Measurements from ENCODE around the gene GCLM. TPM values are rescaled to one million over a fixed set of nuclear protein-coding genes. Genes with fewer than 3 reads are reported as not detected.

Gene GCLM
- total and polyA plus RNA-seq, 9 of the 15 experiments (the other 6 are each of a cell fraction or from before 2014, with no cell fraction given): 9.3 to 71.6 (median 24.5) TPM

- intact Hi-C loops (cut with micrococcal nuclease): no loop called here
- in situ Hi-C loops (cut with MboI): no loop called here
- under 1% methylated on average over 51 of the region's 94 CpGs for WGBS (ENCODE audit: insufficient coverage, low coverage, missing lambda C conversion rate)
- no peaks in the 10 kb centered on the region for H3K9me1 ChIP-seq (ENCODE audit: control insufficient read depth, insufficient read depth, low read length)
- BruUV-seq (replicated peaks): TSS peak; percentile 68
- H3K27me3 ChIP-seq (ENCODE audit: control insufficient read depth in 2 of 2, insufficient read depth in 2 of 2, low read length in 2 of 2): no peaks in the 10 kb centered on the region
- no peaks in the 10 kb centered on the region for H4K20me1 ChIP-seq (replicated peaks; ENCODE audit: control insufficient read depth, insufficient read depth, low read length)
- DNase-seq (ENCODE audit: extremely low read depth in 1 of 4, low spot score in 3 of 4) (peak; percentile 80 to 90 (median 82)), FAIRE-seq (no peak), ATAC-seq (peak; percentile 84)
- ChIA-PET CTCF (ENCODE audit: low intra/inter-chr PET ratio) (interaction anchor here (0.6 to 0.7 kb wide), 2 partner anchors 356 to 573 kb away, joined by 3 read pairs; no protein-coding TSS in a partner anchor), POLR2A (interaction anchor here (0.6 to 1.3 kb wide), 9 partner anchors 18 to 501 kb away, joined by 3 to 5 read pairs (median 3); partner anchors contain the start of gene DR1)
- H3K9ac ChIP-seq (ENCODE audit: insufficient read depth in 1 of 2, low read depth in 2 of 2, low read length in 2 of 2): peak overlapping the region; percentile 81 to 98
- peak overlapping the region; percentile 91 for H3K4me2 ChIP-seq (ENCODE audit: insufficient read depth, low read length)
- H3K4me1 ChIP-seq (replicated peaks in 1 of 2; ENCODE audit: control insufficient read depth in 2 of 2, insufficient read depth in 2 of 2, low read length in 2 of 2): peaks cover 17 to 21% of the 10 kb centered on the region in 2 experiments; a peak in 4 of 5 replicates
- peak overlapping the region; percentile 100 for H2AFZ ChIP-seq (ENCODE audit: low read depth, low read length)
- H3K27ac ChIP-seq (ENCODE audit: extremely low read depth, low read depth, low read length): peak overlapping the region; percentile 87
- H3K4me3 ChIP-seq: peak overlapping the region; percentile 87
- no peaks in the 10 kb centered on the region for H3K36me3 ChIP-seq (ENCODE audit: control insufficient read depth, insufficient read depth, low read length)
- no peaks in the 10 kb centered on the region for H3K9me3 ChIP-seq (replicated peaks; ENCODE audit: control insufficient read depth, insufficient read depth, low read depth, low read length)
- H3K79me2 ChIP-seq (ENCODE audit: control insufficient read depth, insufficient read depth, low read length): no peaks in the 10 kb centered on the region
- TF ChIP-seq ERF (CRISPR knock-in tag; IDR thresholded peaks at IDR 0.05): no peak
- no peak for TF ChIP-seq RCOR1 (IDR thresholded peaks at IDR 0.05; ENCODE audit: borderline replicate concordance in 1 of 2, low read depth in 2 of 2, low read length in 2 of 2)
- no peak; the same call in 1 of the 2 replicates for TF ChIP-seq GABPA (tag; conservative IDR thresholded peaks at IDR 0.05; ENCODE audit: low read depth)
- TF ChIP-seq, protein P1, sequence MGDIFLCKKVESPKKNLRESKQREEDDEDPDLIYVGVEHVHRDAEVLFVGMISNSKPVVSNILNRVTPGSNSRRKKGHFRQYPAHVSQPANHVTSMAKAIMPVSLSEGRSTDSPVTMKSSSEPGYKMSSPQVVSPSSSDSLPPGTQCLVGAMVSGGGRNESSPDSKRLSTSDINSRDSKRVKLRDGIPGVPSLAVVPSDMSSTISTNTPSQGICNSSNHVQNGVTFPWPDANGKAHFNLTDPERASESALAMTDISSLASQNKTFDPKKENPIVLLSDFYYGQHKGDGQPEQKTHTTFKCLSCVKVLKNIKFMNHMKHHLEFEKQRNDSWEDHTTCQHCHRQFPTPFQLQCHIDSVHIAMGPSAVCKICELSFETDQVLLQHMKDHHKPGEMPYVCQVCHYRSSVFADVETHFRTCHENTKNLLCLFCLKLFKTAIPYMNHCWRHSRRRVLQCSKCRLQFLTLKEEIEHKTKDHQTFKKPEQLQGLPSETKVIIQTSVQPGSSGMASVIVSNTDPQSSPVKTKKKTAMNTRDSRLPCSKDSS (IDR thresholded peaks at IDR 0.05; ENCODE audit: low read depth, partially characterized antibody): no peak
- TF ChIP-seq, protein P2, sequence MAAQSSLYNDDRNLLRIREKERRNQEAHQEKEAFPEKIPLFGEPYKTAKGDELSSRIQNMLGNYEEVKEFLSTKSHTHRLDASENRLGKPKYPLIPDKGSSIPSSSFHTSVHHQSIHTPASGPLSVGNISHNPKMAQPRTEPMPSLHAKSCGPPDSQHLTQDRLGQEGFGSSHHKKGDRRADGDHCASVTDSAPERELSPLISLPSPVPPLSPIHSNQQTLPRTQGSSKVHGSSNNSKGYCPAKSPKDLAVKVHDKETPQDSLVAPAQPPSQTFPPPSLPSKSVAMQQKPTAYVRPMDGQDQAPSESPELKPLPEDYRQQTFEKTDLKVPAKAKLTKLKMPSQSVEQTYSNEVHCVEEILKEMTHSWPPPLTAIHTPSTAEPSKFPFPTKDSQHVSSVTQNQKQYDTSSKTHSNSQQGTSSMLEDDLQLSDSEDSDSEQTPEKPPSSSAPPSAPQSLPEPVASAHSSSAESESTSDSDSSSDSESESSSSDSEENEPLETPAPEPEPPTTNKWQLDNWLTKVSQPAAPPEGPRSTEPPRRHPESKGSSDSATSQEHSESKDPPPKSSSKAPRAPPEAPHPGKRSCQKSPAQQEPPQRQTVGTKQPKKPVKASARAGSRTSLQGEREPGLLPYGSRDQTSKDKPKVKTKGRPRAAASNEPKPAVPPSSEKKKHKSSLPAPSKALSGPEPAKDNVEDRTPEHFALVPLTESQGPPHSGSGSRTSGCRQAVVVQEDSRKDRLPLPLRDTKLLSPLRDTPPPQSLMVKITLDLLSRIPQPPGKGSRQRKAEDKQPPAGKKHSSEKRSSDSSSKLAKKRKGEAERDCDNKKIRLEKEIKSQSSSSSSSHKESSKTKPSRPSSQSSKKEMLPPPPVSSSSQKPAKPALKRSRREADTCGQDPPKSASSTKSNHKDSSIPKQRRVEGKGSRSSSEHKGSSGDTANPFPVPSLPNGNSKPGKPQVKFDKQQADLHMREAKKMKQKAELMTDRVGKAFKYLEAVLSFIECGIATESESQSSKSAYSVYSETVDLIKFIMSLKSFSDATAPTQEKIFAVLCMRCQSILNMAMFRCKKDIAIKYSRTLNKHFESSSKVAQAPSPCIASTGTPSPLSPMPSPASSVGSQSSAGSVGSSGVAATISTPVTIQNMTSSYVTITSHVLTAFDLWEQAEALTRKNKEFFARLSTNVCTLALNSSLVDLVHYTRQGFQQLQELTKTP (IDR thresholded peaks at IDR 0.05; ENCODE audit: low read depth in 1 of 2, partially characterized antibody in 2 of 2): no peak
- TF ChIP-seq LARP7 (IDR thresholded peaks at IDR 0.05): no peak
- no peak for TF ChIP-seq SRF (CRISPR knock-in tag; IDR thresholded peaks at IDR 0.05)
- TF ChIP-seq SRSF3 (IDR thresholded peaks at IDR 0.05; ENCODE audit: insufficient read depth, low read length): no peak
- TF ChIP-seq NR3C1 (CRISPR knock-in tag; IDR thresholded peaks at IDR 0.05): no peak
- TF ChIP-seq SAFB2 (IDR thresholded peaks at IDR 0.05; ENCODE audit: borderline replicate concordance, low read depth, low read length, severe bottlenecking): no peak
- TF ChIP-seq SREBF2 (CRISPR knock-in tag; IDR thresholded peaks at IDR 0.05): no peak
- TF ChIP-seq ZNF668 (CRISPR knock-in tag; IDR thresholded peaks at IDR 0.05): no peak
- no peak for TF ChIP-seq KHSRP (IDR thresholded peaks at IDR 0.05)
- no peak for TF ChIP-seq ZNF354B (CRISPR knock-in tag; IDR thresholded peaks at IDR 0.05)
- TF ChIP-seq, protein P3, sequence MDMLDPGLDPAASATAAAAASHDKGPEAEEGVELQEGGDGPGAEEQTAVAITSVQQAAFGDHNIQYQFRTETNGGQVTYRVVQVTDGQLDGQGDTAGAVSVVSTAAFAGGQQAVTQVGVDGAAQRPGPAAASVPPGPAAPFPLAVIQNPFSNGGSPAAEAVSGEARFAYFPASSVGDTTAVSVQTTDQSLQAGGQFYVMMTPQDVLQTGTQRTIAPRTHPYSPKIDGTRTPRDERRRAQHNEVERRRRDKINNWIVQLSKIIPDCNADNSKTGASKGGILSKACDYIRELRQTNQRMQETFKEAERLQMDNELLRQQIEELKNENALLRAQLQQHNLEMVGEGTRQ (CRISPR knock-in tag; IDR thresholded peaks at IDR 0.05): no peak
- no peak for TF ChIP-seq CBFB (CRISPR knock-in tag; IDR thresholded peaks at IDR 0.05)
These were observed 62.8 kb downstream of the GCLM start for GRCh38 chr1:93846206-93846991.

Measured in K562 (cell line).